ENCODE results near the gene SH3BP2.

GRCh38 chr4:2856266-2856665 lies 63.4 kb downstream of the SH3BP2 start:
- TF ChIP-seq, protein P1, sequence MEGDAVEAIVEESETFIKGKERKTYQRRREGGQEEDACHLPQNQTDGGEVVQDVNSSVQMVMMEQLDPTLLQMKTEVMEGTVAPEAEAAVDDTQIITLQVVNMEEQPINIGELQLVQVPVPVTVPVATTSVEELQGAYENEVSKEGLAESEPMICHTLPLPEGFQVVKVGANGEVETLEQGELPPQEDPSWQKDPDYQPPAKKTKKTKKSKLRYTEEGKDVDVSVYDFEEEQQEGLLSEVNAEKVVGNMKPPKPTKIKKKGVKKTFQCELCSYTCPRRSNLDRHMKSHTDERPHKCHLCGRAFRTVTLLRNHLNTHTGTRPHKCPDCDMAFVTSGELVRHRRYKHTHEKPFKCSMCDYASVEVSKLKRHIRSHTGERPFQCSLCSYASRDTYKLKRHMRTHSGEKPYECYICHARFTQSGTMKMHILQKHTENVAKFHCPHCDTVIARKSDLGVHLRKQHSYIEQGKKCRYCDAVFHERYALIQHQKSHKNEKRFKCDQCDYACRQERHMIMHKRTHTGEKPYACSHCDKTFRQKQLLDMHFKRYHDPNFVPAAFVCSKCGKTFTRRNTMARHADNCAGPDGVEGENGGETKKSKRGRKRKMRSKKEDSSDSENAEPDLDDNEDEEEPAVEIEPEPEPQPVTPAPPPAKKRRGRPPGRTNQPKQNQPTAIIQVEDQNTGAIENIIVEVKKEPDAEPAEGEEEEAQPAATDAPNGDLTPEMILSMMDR (optimal IDR thresholded peaks at IDR 0.05 in 1 of 3, IDR thresholded peaks at IDR 0.05 in 1 of 3, conservative IDR thresholded peaks at IDR 0.05 in 1 of 3; ENCODE audit: extremely low read depth in 1 of 3, insufficient read depth in 2 of 3, low read length in 3 of 3) = no peak
- no peak for TF ChIP-seq EZH2 (IDR thresholded peaks at IDR 0.05; ENCODE audit: low read length)

Measured in keratinocyte (primary cell).